K562 (cell line): ENCODE results near the gene MPZL1. TPM values are rescaled to one million over a fixed set of nuclear protein-coding genes. Genes with fewer than 3 reads are reported as not detected.

Source experiments
- ATAC-seq: fragments of 200-7000 bp; cut with Tn5 transposase; 3 replicates; pipeline ENCODE4 v1.9.1; 2020; ENCODE audit warnings: moderate library complexity
- BruUV-seq: library from RNA; stranded (reverse); fragments of 400-500 nt; replicated peaks from 2 replicates; lab custom pipeline; 2021; lab: Mats Ljungman, UMichigan
- CTCF ChIA-PET: fragments of 300-600 bp; formaldehyde crosslinking; extraction: SDS; loops from one replicate; lab custom pipeline; 2021; ENCODE audit warnings: low intra/inter-chr PET ratio; lab: Yijun Ruan, JAX
- POLR2A ChIA-PET: fragments of 300-600, 350-650 bp; sonication (Branson Sonifier 250); formaldehyde crosslinking; extraction: SDS; loops from one replicate; lab custom pipeline; 2021; ENCODE audit warnings: antibody characterized with exemption, inconsistent platforms; lab: Yijun Ruan, JAX
- DNase-seq, 4 experiments: peaks; one replicate each; pipeline versions ENCODE4 v3.0.0 to v3.0.0-alpha.2; 2011 to 2018; ENCODE audit warnings: low spot score in 3 of 4, mixed read lengths in 3 of 4; ENCODE audit errors: extremely low read depth in 1 of 4
- FAIRE-seq: peaks from 2 replicates; lab custom pipeline; 2011; peaks lifted over from hg19 to GRCh38; lab: Jason Lieb, UNC
- H2AFZ ChIP-seq: 2 replicates; pipeline ENCODE4 v1.6.0; 2011; ENCODE audit warnings: low read depth, low read length, control low read depth, inconsistent platforms
- H3K27ac ChIP-seq: fragments of 200-600 bp; 3 replicates; pipeline ENCODE4 v1.8.0; 2011; ENCODE audit warnings: low read depth, mild to moderate bottlenecking, control low read depth, inconsistent platforms, low read length, moderate library complexity, mixed read lengths; ENCODE audit errors: extremely low read depth
- H3K27me3 ChIP-seq, 2 experiments: fragments of 300-600 bp in 1 of 2; 2 replicates in 1 of 2; 3 replicates in 1 of 2; pipeline versions ENCODE4 v1.6.0 to v1.8.0; 2011; ENCODE audit warnings: inconsistent platforms in 2 of 2, low read length in 2 of 2, mild to moderate bottlenecking in 1 of 2, mixed read lengths in 1 of 2, moderate library complexity in 1 of 2; ENCODE audit not compliant: control insufficient read depth in 2 of 2, insufficient read depth in 2 of 2
- H3K36me3 ChIP-seq: fragments of 300-600 bp; 3 replicates; pipeline ENCODE4 v1.8.0; 2011; ENCODE audit warnings: mild to moderate bottlenecking, low read length, inconsistent platforms; ENCODE audit not compliant: control insufficient read depth, insufficient read depth
- H3K4me1 ChIP-seq, 2 experiments: fragments of 200-600 bp in 1 of 2; replicated peaks in 1 of 2; 2 replicates in 1 of 2; 3 replicates in 1 of 2; pipeline versions ENCODE4 v1.5.1 to v1.8.0; 2011; ENCODE audit warnings: inconsistent platforms in 2 of 2, low read length in 2 of 2, mild to moderate bottlenecking in 1 of 2, mixed read lengths in 1 of 2, moderate library complexity in 1 of 2; ENCODE audit not compliant: control insufficient read depth in 2 of 2, insufficient read depth in 2 of 2
- H3K4me2 ChIP-seq: 2 replicates; pipeline ENCODE4 v1.6.1; 2011; ENCODE audit warnings: low read length, control low read depth, inconsistent platforms, mixed read lengths; ENCODE audit not compliant: insufficient read depth
- H3K4me3 ChIP-seq: fragments of 200-600 bp; sonication (generic), shearing (Covaris generic); 2 replicates; pipeline ENCODE4 v1.5.1; 2016; ENCODE audit warnings: control low read depth, inconsistent platforms
- H3K79me2 ChIP-seq: fragments of 200-600 bp; 3 replicates; pipeline ENCODE4 v1.8.0; 2011; ENCODE audit warnings: low read length, inconsistent platforms; ENCODE audit not compliant: control insufficient read depth, insufficient read depth
- H3K9ac ChIP-seq, 2 experiments: 2 replicates each; pipeline versions ENCODE4 v1.6.0 to v1.6.1; 2011; ENCODE audit warnings: low read depth in 2 of 2, low read length in 2 of 2, control low read depth in 1 of 2, inconsistent platforms in 1 of 2, mild to moderate bottlenecking in 1 of 2, mixed read lengths in 1 of 2; ENCODE audit not compliant: insufficient read depth in 1 of 2
- H3K9me1 ChIP-seq: one replicate; pipeline ENCODE4 v1.6.0; 2011; ENCODE audit warnings: inconsistent platforms, mild to moderate bottlenecking, low read length, moderate library complexity; ENCODE audit not compliant: control insufficient read depth, insufficient read depth
- H3K9me3 ChIP-seq: replicated peaks from 2 replicates; pipeline ENCODE4 v1.5.1; 2011; ENCODE audit warnings: low read depth, low read length, inconsistent platforms; ENCODE audit not compliant: control insufficient read depth, insufficient read depth
- H4K20me1 ChIP-seq: replicated peaks from 2 replicates; pipeline ENCODE4 v1.6.1; 2011; ENCODE audit warnings: low read length, inconsistent platforms, mixed read lengths; ENCODE audit not compliant: control insufficient read depth, insufficient read depth
- BCOR ChIP-seq: fragments of 450-650 bp; IDR thresholded peaks from 2 replicates; pipeline ENCODE4 v1.6.1; 2016
- CTBP1 ChIP-seq: fragments of 450-650 bp; IDR thresholded peaks from 2 replicates; pipeline ENCODE4 v1.6.1; 2016; ENCODE audit warnings: borderline replicate concordance
- CUX1 ChIP-seq: fragments of 200-800 bp; sonication (Bioruptor generic); IDR thresholded peaks from 2 replicates; pipeline ENCODE4 v1.6.1; 2016; ENCODE audit warnings: missing genetic modification characterization, missing compliant biosample characterization
- DPF2 ChIP-seq: fragments of 450-650 bp; IDR thresholded peaks from 2 replicates; pipeline ENCODE4 v1.6.1; 2016
- FOSL1 ChIP-seq: fragments of 200-800 bp; sonication (Bioruptor generic); conservative IDR thresholded peaks from 2 replicates; pipeline ENCODE4 v1.6.1; 2016; ENCODE audit warnings: missing genetic modification characterization, missing compliant biosample characterization
- GABPB1 ChIP-seq: sonication (generic); formaldehyde crosslinking; IDR thresholded peaks from 2 replicates; pipeline ENCODE4 v1.8.0; 2022; ENCODE audit warnings: mild to moderate bottlenecking, missing genetic modification reagents
- GATAD2B ChIP-seq: fragments of 450-650 bp; IDR thresholded peaks from 2 replicates; pipeline ENCODE4 v1.6.1; 2017; ENCODE audit warnings: mild to moderate bottlenecking, borderline replicate concordance
- ILF3 ChIP-seq: fragments of 450-650 bp; IDR thresholded peaks from 2 replicates; pipeline ENCODE4 v1.6.1; 2018; ENCODE audit warnings: antibody characterized with exemption, mild to moderate bottlenecking, moderate library complexity, borderline replicate concordance
- L3MBTL2 ChIP-seq: fragments of 450-650 bp; IDR thresholded peaks from 2 replicates; pipeline ENCODE4 v1.6.1; 2016; ENCODE audit warnings: mild to moderate bottlenecking, moderate library complexity
- MAFF ChIP-seq: IDR thresholded peaks from 2 replicates; pipeline ENCODE4 v1.6.1; 2012; ENCODE audit warnings: low read length, improper control_type of control experiment
- NFE2L1 ChIP-seq: fragments of 450-650 bp; IDR thresholded peaks from 2 replicates; pipeline ENCODE4 v1.6.1; 2016; ENCODE audit warnings: missing genetic modification characterization, low read depth, mild to moderate bottlenecking, missing compliant biosample characterization, moderate library complexity, borderline replicate concordance
- NFIX ChIP-seq: fragments of 250-450 bp; sonication (Bioruptor Pico); IDR thresholded peaks from 2 replicates; pipeline ENCODE4 v1.4.0; 2020; ENCODE audit warnings: low read depth, mild to moderate bottlenecking, moderate library complexity
- NFXL1 ChIP-seq: fragments of 450-650 bp; formaldehyde crosslinking; IDR thresholded peaks from 2 replicates; pipeline ENCODE4 v1.4.0; 2021; ENCODE audit warnings: mild to moderate bottlenecking
- SMARCA4 ChIP-seq: fragments of 450-650 bp; IDR thresholded peaks from 2 replicates; pipeline ENCODE4 v1.6.1; 2016
- SMARCA5 ChIP-seq: fragments of 450-650 bp; IDR thresholded peaks from 2 replicates; pipeline ENCODE4 v1.6.1; 2016
- SMARCB1 ChIP-seq: IDR thresholded peaks from 2 replicates; pipeline ENCODE4 v1.6.1; 2011; ENCODE audit warnings: improper control_type of control experiment, low read depth; ENCODE audit not compliant: insufficient read length
- TAF1 ChIP-seq: IDR thresholded peaks from 2 replicates; pipeline ENCODE4 v1.6.1; 2011; ENCODE audit warnings: mild to moderate bottlenecking, low read length, moderate library complexity; ENCODE audit not compliant: insufficient read depth, control insufficient read depth, severe bottlenecking; ENCODE audit errors: extremely low read depth
- TRIM24 ChIP-seq, 2 experiments: fragments of 450-650 bp; IDR thresholded peaks; 2 replicates each; pipeline ENCODE4 v1.6.1; 2016
- XRCC3 ChIP-seq: fragments of 450-650 bp; IDR thresholded peaks from 2 replicates; pipeline ENCODE4 v1.6.1; 2017; ENCODE audit warnings: mild to moderate bottlenecking, moderate library complexity
- ZNF3 ChIP-seq: fragments of 250-450 bp; sonication (Bioruptor Pico); IDR thresholded peaks from 2 replicates; pipeline ENCODE4 v1.5.0; 2021; ENCODE audit warnings: mild to moderate bottlenecking, moderate library complexity
- ZNF354B ChIP-seq: fragments of 250-450 bp; sonication (Bioruptor Pico); IDR thresholded peaks from 2 replicates; pipeline ENCODE4 v1.4.0; 2020
- ZNF408 ChIP-seq: fragments of 250-450 bp; sonication (Bioruptor Pico); IDR thresholded peaks from 2 replicates; pipeline ENCODE4 v1.4.0; 2020; ENCODE audit warnings: low read depth, mild to moderate bottlenecking, moderate library complexity
- ZNF668 ChIP-seq: fragments of 250-450 bp; sonication (Bioruptor Pico); IDR thresholded peaks from 2 replicates; pipeline ENCODE4 v1.8.0; 2022; ENCODE audit warnings: mild to moderate bottlenecking, inconsistent platforms
- WGBS: fragments of 100-300 bp; shearing (Covaris generic); methylation state at CpG from one replicate; pipeline ENCODE4 v1.1.6; 2016; ENCODE audit warnings: low coverage, mixed read lengths; ENCODE audit not compliant: insufficient coverage; ENCODE audit errors: missing lambda C conversion rate; 5-methylcytosine and 5-hydroxymethylcytosine counted together
- in situ Hi-C: fragments of 300-500 bp; cut with MboI; formaldehyde crosslinking; loops from 4 replicates; pipeline ENCODE4 v1.15.0; 2018; ENCODE audit warnings: inconsistent platforms, mixed read lengths
- intact Hi-C: fragments of 100-400 bp; cut with micrococcal nuclease; formaldehyde crosslinking; loops from 2 replicates; pipeline ENCODE4 v1.14.2; 2022
- polyA plus RNA-seq, 8 experiments: library from polyadenylated mRNA; depleted of rRNA in 4 of 8; stranded (reverse) in 5 of 8; unstranded in 3 of 8; fragments of >200 nt; fragmentation: Nextera tagmentation in 2 of 8; fragmentation: Illumina TruSeq in 1 of 8; extraction: Ambion mirVana in 2 of 8; extraction: Trizol in 1 of 8; gene quantifications; 2 replicates each; pipeline versions ENCODE4 v1.2.1 to v1.2.3, GENCODE V29; 2011 to 2014; ENCODE audit warnings: inconsistent platforms in 1 of 8, missing spikeins in 1 of 8
- total RNA-seq, 7 experiments: library from RNA; depleted of rRNA in 6 of 7; stranded (reverse); fragments of >200 nt in 6 of 7; fragmentation: Illumina TruSeq in 2 of 7; extraction: Trizol in 2 of 7; gene quantifications; 2 replicates each; pipeline versions ENCODE4 v1.2.1 to v1.2.3, GENCODE V29; 2011 to 2021; ENCODE audit warnings: low replicate concordance in 1 of 7

MPZL1 gene
- total and polyA plus RNA-seq, 9 of the 15 experiments (the other 6 are each of a cell fraction or from before 2014, with no cell fraction given), result 14.5 to 153 (median 66.5) TPM

GRCh38 chr1:167829868-167830267, 108.1 kb downstream of the MPZL1 start:
- BruUV-seq, result no TSS peak
- no peaks in the 10 kb centered on the region for H3K79me2 ChIP-seq
- peak; percentile 72 for FAIRE-seq
- H3K9ac ChIP-seq, result peak overlapping the region in 1 of 2 experiments; percentile 45; a peak in 1 of 4 replicates
- ChIA-PET CTCF (no interaction called here), POLR2A (interaction anchor here (0.8 to 1.9 kb wide), 7 partner anchors 9 to 108 kb away, joined by 3 to 10 read pairs (median 4); partner anchors contain the start of gene MPZL1)
- no peaks in the 10 kb centered on the region for H4K20me1 ChIP-seq
- H3K36me3 ChIP-seq, result no peaks in the 10 kb centered on the region
- intact Hi-C loops (no loop called here), in situ Hi-C loops (no loop called here)
- no peaks in the 10 kb centered on the region for H3K9me1 ChIP-seq
- peak; percentile 23 for ATAC-seq
- peak overlapping the region; percentile 56; the same call in 1 of the 2 replicates for H3K4me2 ChIP-seq
- H3K4me3 ChIP-seq, result no peak overlapping the region
- H3K9me3 ChIP-seq, result no peaks in the 10 kb centered on the region
- WGBS, result 8% methylated on average over 2 of the region's 2 CpGs
- peak overlapping the region; percentile 61 for H3K27ac ChIP-seq
- H3K4me1 ChIP-seq, result peaks cover 8 to 36% of the 10 kb centered on the region in 2 experiments; a peak in 4 of 5 replicates
- peak in 1 of 4 experiments; percentile 51 for DNase-seq
- peak overlapping the region; percentile 88 for H2AFZ ChIP-seq
- no peaks in the 10 kb centered on the region for H3K27me3 ChIP-seq
- no peak for TF ChIP-seq GABPB1 (CRISPR knock-in tag)
- TF ChIP-seq ILF3, result no peak
- peak; percentile 70; the same call in 1 of the 2 replicates for TF ChIP-seq MAFF
- no peak for TF ChIP-seq TAF1
- TF ChIP-seq CUX1 (CRISPR knock-in tag), result no peak
- TF ChIP-seq ZNF3 (CRISPR knock-in tag), result no peak
- 0 out of 2 replicates have a peak, but pooled peaks have one; percentile 8 for TF ChIP-seq GATAD2B
- TF ChIP-seq NFE2L1 (tag), result peak; percentile 47; the same call in 1 of the 2 replicates
- no peak for TF ChIP-seq SMARCA5
- peak; percentile 91 for TF ChIP-seq SMARCB1
- no peak for TF ChIP-seq TRIM24 (IDR thresholded peaks at IDR 0.05)
- TF ChIP-seq ZNF354B (CRISPR knock-in tag), result no peak
- TF ChIP-seq SMARCA4, result peak; percentile 86
- TF ChIP-seq L3MBTL2, result peak; percentile 31; the same call in 1 of the 2 replicates
- no peak for TF ChIP-seq NFIX
- TF ChIP-seq ZNF408, result no peak
- TF ChIP-seq ZNF668 (CRISPR knock-in tag), result no peak
- TF ChIP-seq BCOR, result no peak
- peak; percentile 82 for TF ChIP-seq DPF2
- peak; percentile 43 for TF ChIP-seq CTBP1
- no peak for TF ChIP-seq XRCC3
- TF ChIP-seq NFXL1 (CRISPR knock-in tag), result no peak
- TF ChIP-seq FOSL1 (tag), result peak; percentile 46
